H9 (cell line): ENCODE results near the gene SNX14. TPM values are rescaled to one million over a fixed set of nuclear protein-coding genes. Genes with fewer than 3 reads are reported as not detected.

Experiments
- DNase-seq: peaks from one replicate; pipeline ENCODE4 v3.0.0-alpha.2; 2017
- H2AFZ ChIP-seq: one replicate; pipeline ENCODE4 v1.6.1; 2013; ENCODE audit warnings: mild to moderate bottlenecking, low read length, control low read depth, moderate library complexity
- H2AK5ac ChIP-seq: 2 replicates; pipeline ENCODE4 v1.6.1; 2013; ENCODE audit warnings: low read length, control low read depth, mixed read lengths; ENCODE audit not compliant: insufficient read length
- H2BK120ac ChIP-seq: one replicate; pipeline ENCODE4 v1.6.1; 2013; ENCODE audit warnings: low read depth, mild to moderate bottlenecking, low read length, control low read depth, inconsistent platforms; ENCODE audit not compliant: poor library complexity, severe bottlenecking
- H2BK12ac ChIP-seq: 2 replicates; pipeline ENCODE4 v1.6.1; 2013; ENCODE audit warnings: low read length, control low read depth, mixed read lengths, low read depth; ENCODE audit not compliant: insufficient read length
- H2BK15ac ChIP-seq: 2 replicates; pipeline ENCODE4 v1.6.1; 2013; ENCODE audit warnings: low read depth, low read length, control low read depth
- H2BK20ac ChIP-seq: one replicate; pipeline ENCODE4 v1.6.1; 2013; ENCODE audit warnings: low read depth, mild to moderate bottlenecking, low read length, control low read depth, inconsistent platforms; ENCODE audit not compliant: poor library complexity, severe bottlenecking
- H2BK5ac ChIP-seq: 2 replicates; pipeline ENCODE4 v1.6.1; 2013; ENCODE audit warnings: low read length, control low read depth, mixed read lengths; ENCODE audit not compliant: insufficient read length
- H3K14ac ChIP-seq: 2 replicates; pipeline ENCODE4 v1.6.1; 2013; ENCODE audit warnings: low read length, control low read depth; ENCODE audit not compliant: insufficient read depth
- H3K18ac ChIP-seq: 2 replicates; pipeline ENCODE4 v1.6.1; 2013; ENCODE audit warnings: low read depth, mild to moderate bottlenecking, mixed read lengths, low read length, control low read depth; ENCODE audit not compliant: insufficient read length
- H3K23ac ChIP-seq: 2 replicates; pipeline ENCODE4 v1.6.1; 2013; ENCODE audit warnings: low read length, control low read depth, mixed read lengths, low read depth; ENCODE audit not compliant: insufficient read length
- H3K23me2 ChIP-seq: 2 replicates; pipeline ENCODE4 v1.6.1; 2013; ENCODE audit warnings: low read depth, mild to moderate bottlenecking, mixed read lengths, low read length, control low read depth; ENCODE audit not compliant: insufficient read length, poor library complexity, severe bottlenecking
- H3K27ac ChIP-seq: 2 replicates; pipeline ENCODE4 v1.5.1; 2013; ENCODE audit warnings: low read length, control low read depth, mixed read lengths, low read depth; ENCODE audit not compliant: insufficient read length
- H3K27me3 ChIP-seq: 2 replicates; pipeline ENCODE4 v1.6.1; 2013; ENCODE audit warnings: low read length, control low read depth, inconsistent platforms; ENCODE audit not compliant: insufficient read depth
- H3K4ac ChIP-seq: 2 replicates; pipeline ENCODE4 v1.6.1; 2013; ENCODE audit warnings: low read depth, mild to moderate bottlenecking, control low read depth, inconsistent platforms, low read length, moderate library complexity
- H3K4me1 ChIP-seq: 2 replicates; pipeline ENCODE4 v1.6.1; 2013; ENCODE audit warnings: low read length, control low read depth, inconsistent platforms; ENCODE audit not compliant: insufficient read depth
- H3K4me2 ChIP-seq: 2 replicates; pipeline ENCODE4 v1.6.1; 2013; ENCODE audit warnings: low read length, control low read depth, mixed read lengths; ENCODE audit not compliant: insufficient read length, insufficient read depth
- H3K56ac ChIP-seq: 2 replicates; pipeline ENCODE4 v1.6.1; 2013; ENCODE audit warnings: low read depth, mild to moderate bottlenecking, mixed read lengths, low read length, control low read depth; ENCODE audit not compliant: insufficient read length
- H3K79me1 ChIP-seq: 2 replicates; pipeline ENCODE4 v1.6.1; 2013; ENCODE audit warnings: low read depth, mild to moderate bottlenecking, moderate library complexity, low read length, control low read depth, inconsistent platforms; ENCODE audit not compliant: insufficient read depth, poor library complexity, severe bottlenecking
- H3K79me2 ChIP-seq: 2 replicates; pipeline ENCODE4 v1.6.1; 2013; ENCODE audit warnings: low read length, control low read depth, inconsistent platforms; ENCODE audit not compliant: insufficient read depth
- H3K9ac ChIP-seq: 2 replicates; pipeline ENCODE4 v1.6.1; 2013; ENCODE audit warnings: low read length, control low read depth, mixed read lengths; ENCODE audit not compliant: insufficient read length; ENCODE audit errors: extremely low read depth
- H3K9me3 ChIP-seq: one replicate; pipeline ENCODE4 v1.6.1; 2013; ENCODE audit warnings: low read depth, low read length, inconsistent platforms; ENCODE audit not compliant: control insufficient read depth
- H3T11ph ChIP-seq: one replicate; pipeline ENCODE4 v1.6.1; 2013; ENCODE audit warnings: mild to moderate bottlenecking, low read length, control low read depth, inconsistent platforms
- H4K20me1 ChIP-seq: one replicate; pipeline ENCODE4 v1.6.1; 2013; ENCODE audit not compliant: control insufficient read depth, insufficient read length, insufficient read depth
- H4K5ac ChIP-seq: 2 replicates; pipeline ENCODE4 v1.6.1; 2013; ENCODE audit warnings: low read depth, mild to moderate bottlenecking, mixed read lengths, low read length, control low read depth; ENCODE audit not compliant: insufficient read length
- H4K8ac ChIP-seq: replicated peaks from 2 replicates; pipeline ENCODE4 v1.6.1; 2013; ENCODE audit warnings: low read length, control low read depth, mixed read lengths, low read depth; ENCODE audit not compliant: insufficient read length
- H4K91ac ChIP-seq: 2 replicates; pipeline ENCODE4 v1.6.1; 2013; ENCODE audit warnings: low read depth, mild to moderate bottlenecking, moderate library complexity, mixed read lengths, low read length, control low read depth; ENCODE audit not compliant: insufficient read length
- H3K27ac Mint-ChIP-seq, 3 experiments: 2 replicates in 2 of 3; 3 replicates in 1 of 3; pipeline ENCODE4 v1.8.0; 2020 to 2021; ENCODE audit warnings: mixed read lengths in 3 of 3, mild to moderate bottlenecking in 1 of 3, moderate library complexity in 1 of 3
- H3K27me3 Mint-ChIP-seq: 2 replicates; pipeline ENCODE4 v1.8.0; 2021; ENCODE audit warnings: low read depth, mild to moderate bottlenecking, moderate library complexity, mixed read lengths
- H3K36me3 Mint-ChIP-seq, 3 experiments: 2 replicates in 2 of 3; 3 replicates in 1 of 3; pipeline ENCODE4 v1.8.0; 2020 to 2021; ENCODE audit warnings: low read depth in 3 of 3, mixed read lengths in 3 of 3; ENCODE audit not compliant: insufficient read depth in 1 of 3
- H3K4me1 Mint-ChIP-seq, 2 experiments: 2 replicates each; pipeline ENCODE4 v1.8.0; 2020; ENCODE audit warnings: mixed read lengths in 2 of 2
- H3K4me3 Mint-ChIP-seq, 2 experiments: 2 replicates in 1 of 2; 3 replicates in 1 of 2; pipeline ENCODE4 v1.8.0; 2020 to 2021; ENCODE audit warnings: mild to moderate bottlenecking in 2 of 2, mixed read lengths in 2 of 2, moderate library complexity in 1 of 2
- H3K9me3 Mint-ChIP-seq, 2 experiments: 2 replicates in 1 of 2; 3 replicates in 1 of 2; pipeline ENCODE4 v1.8.0; 2020; ENCODE audit warnings: mild to moderate bottlenecking in 2 of 2, mixed read lengths in 2 of 2, moderate library complexity in 1 of 2
- CTCF ChIP-seq: fragments of 200-600 bp; sonication (generic); conservative IDR thresholded peaks from 3 replicates; pipeline ENCODE4 v1.8.0; 2021; ENCODE audit warnings: antibody characterized with exemption, mild to moderate bottlenecking
- WGBS: extraction: QIAGEN DNeasy Blood & Tissue Kit; methylation state at CpG from one replicate; pipeline ENCODE4 v1.1.7; 2013; ENCODE audit warnings: missing lambda C conversion rate, low lambda C conversion rate, mixed read lengths; ENCODE audit not compliant: insufficient read length; ENCODE audit errors: extremely low coverage; 5-methylcytosine and 5-hydroxymethylcytosine counted together
- total RNA-seq: library from RNA; stranded (reverse); gene quantifications from 2 replicates; pipeline ENCODE4 v1.2.1, GENCODE V29; 2021

The SNX14 gene
- total RNA-seq, 1 experiment from 2014 or later = 33.0 TPM

DNA sequence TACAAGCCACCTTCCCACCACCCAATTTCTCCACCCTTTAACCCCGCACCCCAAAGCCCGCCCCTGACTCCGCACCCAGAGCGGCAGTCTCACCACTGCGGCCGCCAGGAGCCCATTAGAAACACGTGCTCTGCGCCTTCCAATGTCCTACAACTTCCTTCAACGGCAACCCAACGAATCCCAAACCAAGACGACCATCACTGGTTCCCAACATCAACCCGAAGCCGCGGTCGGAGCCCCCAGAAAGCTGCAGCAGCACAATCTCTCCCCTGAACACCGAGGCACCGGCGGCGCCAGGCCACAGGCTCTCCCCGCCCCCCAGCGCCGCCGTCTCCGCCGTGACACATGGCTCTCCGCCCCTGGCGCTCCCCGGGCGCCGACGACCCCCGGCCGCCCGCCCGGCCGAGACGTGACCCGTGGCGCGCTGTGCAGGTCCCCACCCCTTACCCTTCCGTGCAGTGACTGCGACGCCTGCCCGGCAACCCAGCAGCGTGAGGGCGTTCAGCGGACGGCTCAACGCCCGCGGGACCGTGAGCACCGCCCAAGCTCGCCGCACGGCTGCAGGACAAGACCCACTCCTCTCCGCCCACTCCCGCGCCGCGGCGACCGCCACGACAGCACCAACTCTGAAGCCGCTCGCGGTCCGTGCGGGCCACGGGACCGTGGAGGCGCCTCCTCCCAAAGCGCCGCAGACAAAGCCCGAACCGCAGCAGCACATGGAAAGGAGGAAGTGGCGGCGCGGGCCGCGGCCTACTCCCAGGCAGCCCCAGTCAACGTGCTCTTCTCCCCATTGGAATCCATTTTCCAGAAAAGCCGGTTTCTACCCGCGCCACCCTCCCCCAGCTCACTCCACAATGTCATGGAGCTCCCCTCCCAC is 48.5 kb upstream of the SNX14 start:
- Histone ChIP-seq H3K4me1 (peaks cover 2% of the 10 kb centered on the region; the same call in 1 of the 2 replicates), H4K8ac (peak overlapping the region; percentile 3), H2BK20ac (no peak overlapping the region), H2BK120ac (no peak overlapping the region), H4K20me1 (no peaks in the 10 kb centered on the region), H3T11ph (no peak overlapping the region), H3K56ac (no peak overlapping the region), H3K27ac (peak overlapping the region; percentile 44), H3K9me3 (no peaks in the 10 kb centered on the region), H3K79me2 (peaks cover 48% of the 10 kb centered on the region), H4K91ac (peak overlapping the region; percentile 87), H3K14ac (peak overlapping the region; percentile 98), H3K4ac (peak overlapping the region; percentile 72), H2AFZ (no peak overlapping the region), H2BK12ac (no peak overlapping the region), H3K18ac (peak overlapping the region; percentile 86), H3K23me2 (peaks cover 8% of the 10 kb centered on the region), H2BK5ac (peak overlapping the region; percentile 37), H2AK5ac (no peak overlapping the region), H3K4me2 (peak overlapping the region; percentile 100), H3K27me3 (no peaks in the 10 kb centered on the region), H3K23ac (no peak overlapping the region), H3K9ac (peak overlapping the region; percentile 97), H3K79me1 (no peaks in the 10 kb centered on the region), H4K5ac (peak overlapping the region; percentile 4), H2BK15ac (no peak overlapping the region)
- peak; percentile 45 for DNase-seq
- Mint-ChIP-seq H3K4me1 (peaks cover 39 to 49% of the 10 kb centered on the region in 2 experiments), H3K27ac (peak overlapping the region; percentile 99), H3K36me3 (peaks cover 45 to 53% (median 46%) of the 10 kb centered on the region in 3 experiments), H3K9me3 (peaks cover 0 to 8% of the 10 kb centered on the region in 2 experiments; a peak in 3 of 5 replicates), H3K27me3 (no peaks in the 10 kb centered on the region; the same call in none of the 2 replicates), H3K4me3 (peak overlapping the region; percentile 86 to 95)
- WGBS = no CpG with 5 or more reads among the region's 85 CpGs
- TF ChIP-seq CTCF = no peak
